ENCODE data around the gene SNX10. TPM values are rescaled to one million over a fixed set of nuclear protein-coding genes. Genes with fewer than 3 reads are reported as not detected.

Gene SNX10
- total RNA-seq, 1 donor from 2014 or later = 23.6 TPM

DNA sequence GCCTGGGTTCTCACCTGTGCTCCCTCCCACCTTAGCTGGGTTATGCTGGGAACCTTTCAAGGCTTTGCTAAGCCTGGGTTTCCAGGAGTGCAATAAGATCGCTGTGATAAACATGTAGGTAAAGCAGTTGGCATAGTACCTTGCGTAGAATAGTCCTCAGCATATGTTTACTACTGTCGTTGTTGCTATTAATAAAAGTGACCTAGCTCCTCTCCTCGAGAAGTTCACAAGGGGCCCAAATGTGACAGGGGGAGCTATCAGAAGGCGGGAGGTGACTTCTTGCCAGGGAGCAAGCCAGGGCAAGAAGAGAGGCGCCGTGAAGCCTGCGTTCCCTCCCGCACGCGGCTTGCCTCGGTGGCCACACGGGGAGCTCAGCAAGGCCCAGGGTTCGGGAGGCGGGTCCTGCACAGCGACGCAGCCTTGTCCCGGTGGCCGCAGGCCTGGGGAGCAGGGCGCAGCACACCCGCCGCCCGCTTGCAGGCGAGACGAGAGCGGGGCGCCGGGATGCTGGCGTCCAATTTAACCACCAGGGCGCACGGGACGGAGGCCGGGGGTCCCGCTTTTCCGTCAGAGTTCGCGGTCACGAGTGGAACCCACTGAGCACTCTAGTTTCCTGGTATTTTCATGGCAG, 106.2 kb downstream of the SNX10 start:
- H3K27me3 ChIP-seq (ENCODE audit: control insufficient read depth, insufficient read depth, low read length) = no peaks in the 10 kb centered on the region

GRCh38 chr7:26398427-26398755, 106.7 kb downstream of the SNX10 start:
- Histone ChIP-seq H3K36me3 (ENCODE audit: control insufficient read depth, insufficient read depth, low read length) (no peaks in the 10 kb centered on the region), H3K4me3 (ENCODE audit: low read depth, low read length) (peak overlapping the region; percentile 63), H3K27me3 (ENCODE audit: control insufficient read depth, insufficient read depth, low read length) (no peaks in the 10 kb centered on the region)
- TF ChIP-seq CTCF (IDR thresholded peaks at IDR 0.05; ENCODE audit: insufficient read depth, low read length, poor library complexity, severe bottlenecking) = no peak
- DNase-seq (ENCODE audit: low read depth) = no peak

More for the DNA sequence above, 106.2 kb downstream of the SNX10 start:
- no peak for TF ChIP-seq CTCF (IDR thresholded peaks at IDR 0.05; ENCODE audit: insufficient read depth, low read length, poor library complexity, severe bottlenecking)
- peak overlapping the region; percentile 63 for H3K4me3 ChIP-seq (ENCODE audit: low read depth, low read length)
- no peak for DNase-seq (ENCODE audit: low read depth)
- H3K36me3 ChIP-seq (ENCODE audit: control insufficient read depth, insufficient read depth, low read length) = no peaks in the 10 kb centered on the region

GRCh38 chr7:26398756-26399509, 107.3 kb downstream of the SNX10 start:
- Histone ChIP-seq H3K4me3 (ENCODE audit: low read depth, low read length) (peak overlapping the region; percentile 63), H3K36me3 (ENCODE audit: control insufficient read depth, insufficient read depth, low read length) (no peaks in the 10 kb centered on the region), H3K27me3 (ENCODE audit: control insufficient read depth, insufficient read depth, low read length) (no peaks in the 10 kb centered on the region)
- peak; percentile 46 for TF ChIP-seq CTCF (IDR thresholded peaks at IDR 0.05; ENCODE audit: insufficient read depth, low read length, poor library complexity, severe bottlenecking)
- no peak for DNase-seq (ENCODE audit: low read depth)

- no peak for DNase-seq (ENCODE audit: low read depth)
- H3K4me3 ChIP-seq (ENCODE audit: low read depth, low read length) = no peak overlapping the region
- no peaks in the 10 kb centered on the region for H3K36me3 ChIP-seq (ENCODE audit: control insufficient read depth, insufficient read depth, low read length)
- no peaks in the 10 kb centered on the region for H3K27me3 ChIP-seq (ENCODE audit: control insufficient read depth, insufficient read depth, low read length)
- no peak for TF ChIP-seq CTCF (IDR thresholded peaks at IDR 0.05; ENCODE audit: insufficient read depth, low read length, poor library complexity, severe bottlenecking)
Observed at GRCh38 chr7:26399736-26400135, 108.1 kb downstream of the SNX10 start.

GRCh38 chr7:26403640-26404039, 112.0 kb downstream of the SNX10 start:
- Histone ChIP-seq H3K4me3 (ENCODE audit: low read depth, low read length) (no peak overlapping the region), H3K36me3 (ENCODE audit: control insufficient read depth, insufficient read depth, low read length) (no peaks in the 10 kb centered on the region), H3K27me3 (ENCODE audit: control insufficient read depth, insufficient read depth, low read length) (no peaks in the 10 kb centered on the region)
- no peak for DNase-seq (ENCODE audit: low read depth)
- no peak for TF ChIP-seq CTCF (IDR thresholded peaks at IDR 0.05; ENCODE audit: insufficient read depth, low read length, poor library complexity, severe bottlenecking)
